ENCODE measurements around the gene GTF2IRD1.
"Not testable (repeated sequence)": the region's sequence is repeated elsewhere in the genome, so short reads cannot be mapped to it uniquely, and the experiment has no call there.

The GTF2IRD1 gene

DNA sequence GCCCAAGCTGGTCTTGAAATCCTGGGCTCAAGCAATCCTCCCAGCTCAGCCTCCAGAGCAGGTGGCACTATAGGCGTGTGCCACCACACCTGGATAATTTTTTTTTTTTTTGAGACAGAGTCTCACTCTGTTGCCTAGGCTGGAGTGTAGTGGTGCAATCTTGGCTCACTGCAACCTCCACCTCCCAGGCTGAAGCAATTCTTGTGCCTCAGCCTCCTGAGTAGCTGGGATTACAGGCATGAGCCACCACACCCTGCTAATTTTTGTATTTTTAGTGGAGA lies 16.5 kb upstream of the GTF2IRD1 start:
- DNase-seq, result not testable (repeated sequence)

DNA sequence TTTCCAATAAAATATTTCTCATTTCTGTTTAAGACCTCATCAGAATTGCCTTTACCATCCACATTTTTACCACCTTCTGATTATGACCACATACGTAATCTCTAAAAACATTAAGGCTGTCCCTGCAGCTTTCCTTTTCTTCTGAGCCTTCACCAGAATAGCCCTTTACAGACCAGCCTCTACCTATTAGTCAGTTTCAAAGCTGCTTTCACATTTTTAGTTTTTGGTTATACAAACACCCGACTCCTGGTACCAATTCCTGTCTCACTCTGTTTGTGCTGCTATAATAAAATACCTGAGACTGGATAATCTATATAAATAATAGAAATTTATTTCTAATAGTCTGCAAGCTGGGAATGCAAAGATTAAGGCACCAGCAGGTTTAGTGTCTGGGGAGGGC lies 15.4 kb upstream of the GTF2IRD1 start:
- no peak for DNase-seq

DNA sequence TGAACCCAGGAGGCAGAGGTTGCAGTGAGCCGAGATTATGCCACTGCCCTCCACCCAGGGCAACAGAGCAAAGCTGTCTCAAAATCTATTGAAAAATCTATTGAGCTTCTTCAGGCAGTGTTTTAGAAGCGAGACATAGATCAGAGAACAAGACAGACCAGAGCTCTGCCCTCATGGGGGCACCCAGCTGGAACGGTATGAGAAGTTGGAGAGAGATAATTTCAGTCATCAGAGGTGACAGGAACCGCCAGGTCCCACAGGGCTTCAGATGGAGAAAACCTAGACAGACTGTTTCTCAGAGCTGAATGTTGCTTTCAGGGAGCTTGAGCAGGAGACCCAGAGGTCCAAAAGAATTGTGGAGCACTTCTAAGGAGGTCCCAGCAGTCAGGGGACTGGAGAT lies 14.2 kb upstream of the GTF2IRD1 start:
- no peak for DNase-seq

DNA sequence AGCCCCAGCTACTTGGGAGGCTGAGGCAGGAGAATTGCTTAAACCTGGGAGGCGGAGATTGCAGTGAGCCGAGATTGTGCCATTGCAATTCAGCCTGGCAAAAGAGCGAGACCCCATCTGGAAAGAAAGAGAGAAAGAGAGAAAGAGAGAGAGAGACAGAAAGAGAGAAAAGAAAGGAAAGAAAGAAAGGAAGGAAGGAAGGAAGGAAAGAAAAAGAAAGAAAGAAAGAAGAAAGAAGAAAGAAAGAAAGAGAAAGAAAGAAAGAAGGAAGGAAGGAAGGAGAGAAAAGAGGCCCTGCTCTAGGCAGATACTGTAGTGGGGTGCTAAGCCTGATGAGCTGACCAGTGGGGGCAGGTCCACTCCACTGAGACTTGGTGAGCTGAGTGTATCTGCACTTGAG lies 13.6 kb upstream of the GTF2IRD1 start:
- DNase-seq, result not testable (repeated sequence)

DNA sequence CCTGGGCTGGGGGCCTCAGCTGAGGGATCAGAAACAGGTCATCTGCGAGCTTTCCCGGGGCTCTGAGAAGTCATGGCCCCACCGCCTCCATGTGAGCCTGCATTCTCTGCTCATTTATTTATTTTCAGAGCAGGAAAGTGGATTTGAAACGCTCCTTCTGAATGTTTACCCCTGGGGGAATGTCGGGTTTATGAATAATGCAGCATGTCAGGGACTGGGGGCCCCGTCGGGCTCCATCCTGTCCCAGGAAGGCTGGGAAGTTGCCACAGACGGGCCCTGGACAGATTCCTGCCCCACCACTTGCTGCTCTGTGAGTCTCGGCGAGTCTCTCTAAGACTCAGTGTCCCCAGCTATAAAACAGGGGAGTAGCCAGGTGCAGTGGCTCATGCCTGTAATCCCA lies 11.9 kb upstream of the GTF2IRD1 start:
- DNase-seq, result no peak

DNA sequence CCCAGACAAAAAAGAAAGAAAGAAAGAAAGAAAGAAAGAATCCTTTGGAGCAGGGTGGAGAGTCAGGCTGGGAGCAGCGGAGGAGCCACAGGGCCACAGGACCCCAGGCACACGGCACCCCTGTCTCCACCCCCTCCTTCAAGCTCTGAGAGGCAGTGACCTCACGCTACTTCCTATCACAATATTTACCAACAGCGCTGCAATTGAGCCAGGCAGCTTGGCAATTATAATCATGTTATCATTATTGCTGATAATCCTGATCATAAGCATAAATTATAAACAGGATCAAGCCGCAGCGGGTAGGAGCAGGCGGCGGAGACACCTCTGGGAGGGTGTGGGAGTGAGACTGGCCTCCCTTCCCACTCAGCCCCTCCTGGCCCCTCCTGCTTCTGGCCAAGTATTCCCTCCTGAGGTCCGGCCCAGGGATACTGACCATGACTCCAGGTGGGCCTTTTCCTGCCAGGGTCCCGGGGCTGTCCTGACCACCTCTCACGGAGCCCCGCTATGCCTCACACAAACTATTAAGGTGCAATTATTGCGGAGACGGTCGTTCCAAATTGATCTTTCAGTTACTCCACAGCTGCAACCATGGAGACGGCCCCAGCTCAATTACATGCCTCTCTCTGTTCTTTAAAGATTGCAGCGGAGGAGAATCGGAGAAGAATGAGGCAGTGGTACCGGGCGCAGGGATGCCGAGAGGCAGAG lies 10.0 kb upstream of the GTF2IRD1 start:
- DNase-seq, result no peak

DNA sequence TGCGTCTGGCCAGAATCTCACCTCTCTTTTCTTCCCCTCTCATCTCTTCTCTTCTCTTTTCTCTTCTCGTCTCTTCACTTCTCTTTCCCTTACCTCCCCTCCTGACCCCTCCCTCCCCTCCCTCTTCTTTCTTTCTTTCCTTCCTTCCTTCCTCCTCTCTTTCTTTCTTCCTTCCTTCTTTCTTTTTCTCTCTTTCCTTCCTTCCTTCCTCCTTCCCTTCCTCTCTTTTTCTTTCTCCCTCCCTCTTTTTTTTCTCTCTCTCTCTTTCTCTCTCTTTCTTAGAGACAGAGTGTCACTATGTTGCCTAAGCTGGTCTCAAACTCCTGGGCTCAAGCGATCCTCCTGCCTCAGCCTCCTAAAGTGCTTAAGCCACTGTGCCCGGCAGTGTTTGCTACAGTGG lies 4.6 kb upstream of the GTF2IRD1 start:
- no peak for DNase-seq

DNA sequence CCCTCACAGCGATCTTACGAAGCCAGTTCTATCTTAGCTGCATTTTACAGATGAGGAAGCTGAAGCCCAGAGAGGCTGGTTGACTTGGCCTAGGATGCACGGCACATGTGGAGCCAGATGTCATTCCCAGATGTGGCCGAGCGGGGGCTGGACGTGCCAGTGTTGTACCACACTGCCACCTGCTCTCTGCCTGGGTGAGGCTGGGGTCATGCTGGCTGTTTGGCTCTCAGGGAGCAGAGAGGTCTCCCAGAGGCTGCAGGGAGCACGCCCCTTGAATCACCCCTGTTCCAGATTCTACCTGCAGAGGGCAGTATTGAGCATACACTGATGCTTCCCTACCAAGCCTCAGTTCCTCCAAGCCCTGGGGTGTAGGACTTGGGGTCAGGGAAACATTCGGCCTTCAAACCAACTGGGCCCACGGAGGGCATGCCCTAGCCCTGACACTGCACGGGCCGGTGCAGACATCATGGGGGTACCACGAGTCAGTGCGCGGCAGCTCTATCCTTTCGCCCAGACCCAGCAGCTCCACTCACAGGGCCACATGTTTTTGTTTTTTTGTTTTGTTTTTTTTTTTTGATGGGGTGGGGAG lies 3.8 kb upstream of the GTF2IRD1 start:
- DNase-seq, result peak; percentile 89

DNA sequence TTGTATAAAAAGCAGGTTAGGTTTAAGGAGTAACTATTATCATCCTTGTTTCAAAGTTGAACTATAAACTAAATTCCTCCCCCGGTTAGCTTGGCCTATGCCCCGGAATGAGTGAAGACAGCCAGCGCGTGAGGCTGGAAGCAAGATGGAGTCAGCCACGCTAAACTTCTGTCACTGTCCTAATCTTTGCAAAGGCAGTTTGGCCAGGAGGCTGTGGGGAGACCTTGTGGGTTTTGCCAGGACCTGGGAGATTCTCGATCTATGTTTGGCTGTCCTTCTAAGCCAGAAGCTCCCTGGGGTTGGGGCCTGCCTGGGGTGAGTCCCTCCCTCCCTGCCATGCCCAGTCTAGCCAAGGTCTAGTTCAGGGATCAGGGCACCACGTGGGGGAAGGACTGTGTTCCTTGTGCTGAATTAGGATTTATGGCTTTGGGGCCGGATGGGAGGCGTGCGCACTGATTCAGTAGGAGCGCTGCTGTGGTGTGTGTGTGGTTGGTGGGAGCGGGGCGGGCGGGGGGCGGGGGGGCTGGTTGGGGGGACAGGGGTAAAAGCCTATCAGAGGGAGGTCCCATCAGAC lies 871 bp upstream of the GTF2IRD1 start:
- peak; percentile 48 for DNase-seq

DNA sequence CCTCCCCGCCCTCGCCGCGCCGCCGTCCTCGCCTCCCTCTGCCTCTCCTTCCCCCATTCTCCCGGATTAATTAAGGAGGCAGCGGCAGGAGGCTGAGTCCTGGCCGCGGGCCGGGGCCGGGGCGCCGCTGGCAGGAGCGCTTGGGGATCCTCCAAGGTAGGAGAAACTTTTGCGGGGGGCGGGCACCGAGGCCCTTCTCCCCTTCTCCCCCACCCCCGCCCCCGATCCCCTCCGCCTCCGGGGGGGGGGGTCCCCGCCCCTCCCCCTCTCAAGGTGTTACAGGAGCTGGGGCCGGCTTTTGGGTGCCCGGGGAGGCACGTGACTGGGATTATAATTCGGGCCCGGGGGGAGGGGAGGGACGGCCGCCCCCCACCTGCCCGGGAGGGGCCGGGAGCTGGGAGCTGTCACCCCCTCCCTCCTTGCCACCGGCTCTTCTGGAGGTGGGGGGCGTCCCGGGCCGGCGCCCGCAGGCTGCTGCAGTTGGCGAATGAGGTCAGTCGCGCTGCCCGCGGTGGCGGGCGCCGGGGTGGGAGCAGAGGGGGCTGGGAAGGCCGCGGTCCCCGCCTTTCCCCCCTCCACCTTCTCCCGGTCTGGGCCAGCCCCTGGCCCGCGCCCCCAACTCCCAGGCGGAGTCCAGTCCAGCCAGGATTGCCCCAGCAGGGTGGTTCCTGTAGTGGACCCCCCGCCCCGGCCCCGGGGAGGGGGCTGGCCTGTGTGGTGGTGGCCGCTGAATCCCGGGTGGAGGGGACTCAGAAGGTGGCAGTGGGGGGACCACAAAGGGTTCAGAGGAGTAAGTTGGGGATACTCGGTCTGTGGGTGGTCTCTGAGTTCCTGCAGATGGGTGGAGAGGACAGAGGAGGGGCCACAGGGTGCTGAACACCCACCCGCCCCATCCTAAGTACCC lies 567 bp downstream of the GTF2IRD1 start:
- peak; percentile 34 for DNase-seq

DNA sequence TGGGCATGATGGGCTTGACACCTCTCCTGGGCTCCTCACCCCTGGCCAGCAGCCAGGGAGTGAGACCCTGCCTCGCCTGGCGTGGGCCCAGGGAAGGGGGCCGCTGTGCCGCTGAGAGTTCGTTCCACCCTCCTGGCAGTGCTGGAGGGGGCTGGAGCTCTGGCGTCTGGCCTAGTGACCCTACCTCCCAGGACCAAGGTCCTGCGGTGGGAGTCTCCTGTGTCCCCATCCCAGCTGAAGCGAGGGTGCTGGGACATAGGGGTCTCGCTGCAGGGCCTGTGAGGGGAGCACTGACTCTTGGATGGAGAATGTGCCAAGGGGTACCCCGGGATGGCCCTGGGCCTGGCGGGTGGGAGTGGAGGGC lies 1.2 kb downstream of the GTF2IRD1 start:
- no peak for DNase-seq

DNA sequence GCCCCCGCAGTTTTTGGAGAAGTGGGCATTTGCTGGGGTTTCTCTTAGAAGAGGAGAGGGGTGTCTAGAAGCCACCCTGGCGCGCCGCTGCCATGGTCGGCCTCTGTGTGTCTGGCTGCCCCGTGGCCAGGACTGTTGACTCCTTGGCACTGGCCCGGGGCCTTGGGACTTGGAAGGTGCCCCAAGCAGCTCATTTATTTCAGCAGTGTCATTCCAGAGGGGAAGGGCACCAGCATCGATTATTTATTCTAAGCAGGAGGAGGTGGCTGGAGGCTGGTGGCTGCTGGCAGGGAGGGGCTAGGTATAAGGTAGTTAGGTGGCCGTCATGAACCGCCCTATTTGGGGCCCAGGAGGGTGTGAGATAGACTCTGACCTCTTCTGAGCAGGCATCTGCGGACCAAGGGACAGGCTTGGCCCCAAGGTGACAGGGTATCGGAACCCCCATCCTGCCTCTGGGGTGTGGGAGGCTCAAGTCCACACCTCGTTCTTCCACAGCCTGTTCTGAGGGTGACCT lies 1.6 kb downstream of the GTF2IRD1 start:
- no peak for DNase-seq

DNA sequence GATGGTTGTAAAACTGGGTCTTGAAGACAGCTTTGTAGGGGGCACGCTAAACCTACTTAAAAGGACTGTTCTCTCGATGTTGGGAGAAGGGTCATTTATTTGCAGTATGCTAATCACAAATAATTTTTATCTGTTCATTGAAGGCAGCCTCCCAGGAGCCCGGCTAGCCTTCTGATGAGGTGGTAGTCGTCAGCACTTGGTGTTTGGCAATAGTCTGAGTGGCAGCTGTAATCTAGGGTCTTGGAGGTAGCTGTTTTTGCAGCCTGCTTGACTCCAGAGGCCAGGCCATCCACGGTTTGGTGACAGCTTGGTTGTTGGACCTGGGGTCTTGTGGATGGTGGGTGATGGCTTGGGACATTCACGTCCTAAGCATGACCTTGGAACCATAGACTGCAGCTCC lies 2.2 kb downstream of the GTF2IRD1 start:
- no peak for DNase-seq

DNA sequence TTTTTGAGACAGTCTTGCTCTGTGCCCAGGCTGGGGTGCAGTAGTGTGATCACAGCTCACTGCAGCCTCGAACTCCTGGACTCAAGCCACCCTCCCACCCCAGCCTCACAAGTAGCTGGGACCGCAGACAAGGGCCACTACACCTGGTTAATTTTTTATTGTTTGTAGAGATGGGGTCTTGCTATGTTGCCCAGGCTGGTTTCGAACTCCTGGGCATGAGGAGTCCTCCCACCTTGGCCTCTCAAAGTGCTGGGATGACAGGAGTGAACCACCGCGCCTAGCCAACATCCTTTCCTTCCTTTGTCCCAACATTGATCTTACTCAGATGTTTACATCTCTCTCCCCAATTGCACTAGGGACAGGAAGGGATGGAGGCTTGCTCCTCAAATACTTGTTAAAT lies 3.3 kb downstream of the GTF2IRD1 start:
- no peak for DNase-seq

DNA sequence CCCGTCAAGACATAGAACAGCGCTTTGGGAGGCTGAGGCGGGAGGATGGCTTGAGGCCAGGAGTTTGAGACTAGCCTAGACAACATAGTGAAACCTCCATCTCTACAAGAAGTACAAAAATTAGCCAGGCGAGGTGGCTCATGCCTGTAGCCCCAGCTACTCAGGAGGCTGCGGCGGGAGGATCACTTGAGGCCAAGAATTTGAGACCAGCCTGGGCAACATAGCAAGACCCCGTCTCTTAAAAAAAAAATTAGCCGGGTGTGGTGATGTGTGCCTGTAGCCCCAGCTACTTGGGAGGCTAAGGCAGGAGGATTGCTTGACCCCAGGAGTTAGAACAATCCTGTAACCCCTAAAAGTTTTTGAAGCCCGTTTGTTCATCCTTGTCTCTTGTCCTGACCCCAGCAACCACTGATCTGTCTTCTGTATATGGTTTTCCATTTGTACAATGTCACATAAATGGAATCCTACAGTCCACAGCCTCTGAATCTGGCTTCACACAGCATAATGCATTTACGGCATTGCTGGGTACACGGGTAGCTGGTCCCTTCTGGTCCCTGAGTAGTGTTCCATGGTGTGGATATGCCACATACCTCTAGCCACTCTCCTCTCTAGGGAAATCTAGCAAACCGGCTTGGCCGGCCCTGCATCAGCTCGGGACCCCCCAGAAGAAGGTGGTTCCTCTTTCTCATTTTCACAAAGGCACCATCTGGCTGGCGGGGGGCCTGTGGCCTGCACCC lies 8.4 kb downstream of the GTF2IRD1 start:
- DNase-seq, result no peak

DNA sequence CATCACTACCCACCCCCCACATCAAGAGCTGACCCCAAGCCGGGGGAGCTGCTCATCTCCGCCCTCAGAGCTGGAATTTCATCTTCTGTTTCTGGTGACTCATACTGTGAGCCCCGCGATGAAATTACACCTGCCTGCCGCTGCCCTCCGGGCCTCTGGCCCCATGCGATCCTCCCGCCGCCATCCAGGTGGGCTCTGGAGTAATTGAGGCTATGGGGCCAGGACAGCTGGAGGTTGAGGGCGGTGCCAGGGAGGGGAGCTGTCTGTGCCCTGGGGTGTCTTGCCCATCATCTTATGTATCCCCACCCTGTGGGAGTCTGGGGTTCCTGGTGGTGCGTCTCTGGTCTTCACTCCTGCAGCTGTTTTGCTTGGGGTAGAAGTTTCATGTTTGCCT lies 9.0 kb downstream of the GTF2IRD1 start:
- DNase-seq, result no peak

DNA sequence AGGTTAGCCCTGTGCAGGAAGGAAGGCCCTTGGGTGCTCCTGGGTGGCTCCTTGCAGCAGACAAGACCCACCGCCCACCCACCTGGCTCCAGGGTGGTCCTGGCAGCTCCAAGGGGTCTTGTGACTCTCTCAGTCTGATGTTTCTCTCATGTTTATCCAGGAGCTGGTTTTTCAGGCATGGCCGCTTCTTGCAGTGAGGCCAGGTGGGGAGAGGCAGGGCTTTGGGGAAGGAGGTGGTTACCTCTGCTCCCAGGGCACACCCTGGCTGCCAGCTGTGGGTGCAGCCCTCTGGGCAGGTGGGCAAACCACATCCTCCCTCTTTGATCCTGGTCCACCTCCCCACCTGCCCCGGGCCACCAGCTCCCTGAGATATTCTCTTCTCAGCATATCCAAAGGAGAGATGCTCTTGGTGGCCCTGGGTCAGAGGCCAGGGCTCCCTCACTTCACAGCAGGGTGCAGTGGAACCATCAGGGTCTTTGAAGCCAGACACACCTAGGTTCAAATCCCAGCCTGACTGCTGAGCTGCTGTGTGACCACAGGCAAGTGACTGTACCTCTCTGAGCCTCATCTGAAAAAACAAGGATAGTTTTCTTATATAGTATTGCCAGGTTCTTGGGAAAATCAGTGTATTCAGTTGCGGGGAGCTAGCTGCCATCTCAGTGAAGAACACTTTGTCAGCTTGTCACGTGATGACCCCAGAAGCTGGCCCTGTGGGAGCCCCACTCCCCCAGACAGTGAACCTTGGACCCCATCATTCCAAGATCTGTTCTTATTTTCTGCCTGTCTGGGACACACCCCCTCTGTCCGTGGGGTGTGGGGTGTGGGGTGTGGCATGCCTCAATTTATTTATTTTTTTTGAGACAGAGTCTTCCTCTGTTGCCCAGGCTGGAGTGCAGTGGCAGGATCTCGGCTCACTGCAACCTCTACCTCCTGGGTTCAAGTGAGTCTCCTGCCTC lies 11.5 kb downstream of the GTF2IRD1 start:
- DNase-seq, result no peak

DNA sequence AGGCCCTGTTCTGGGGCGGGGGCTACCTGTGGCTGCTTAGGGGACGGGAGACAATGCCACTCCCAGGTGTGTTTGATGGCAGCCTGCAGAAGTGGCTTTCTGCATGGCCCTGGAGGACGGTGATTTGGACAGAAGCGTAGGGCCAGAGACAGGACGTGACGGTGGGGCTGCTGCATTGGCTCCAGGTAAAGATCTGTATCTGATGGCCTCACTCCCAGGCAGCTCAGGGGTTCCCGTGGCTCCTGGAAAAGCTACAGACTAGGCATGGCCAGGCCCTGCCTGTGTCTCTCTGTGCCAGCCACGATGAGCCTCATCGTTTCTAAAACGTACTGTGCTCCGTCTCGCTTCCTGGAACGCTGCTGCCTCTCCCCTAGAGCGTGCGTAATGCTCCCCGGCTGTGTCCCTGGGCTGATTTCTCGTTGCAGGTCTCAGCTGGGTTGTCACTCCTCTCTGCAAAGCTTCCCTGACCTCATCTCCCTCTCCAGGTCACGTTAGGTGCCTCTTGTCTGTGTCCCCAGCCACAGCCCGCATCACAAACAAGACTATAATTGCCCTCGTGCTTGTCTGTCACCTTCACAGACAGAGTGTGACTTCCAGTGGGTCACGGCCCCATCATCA lies 12.6 kb downstream of the GTF2IRD1 start:
- no peak for DNase-seq

DNA sequence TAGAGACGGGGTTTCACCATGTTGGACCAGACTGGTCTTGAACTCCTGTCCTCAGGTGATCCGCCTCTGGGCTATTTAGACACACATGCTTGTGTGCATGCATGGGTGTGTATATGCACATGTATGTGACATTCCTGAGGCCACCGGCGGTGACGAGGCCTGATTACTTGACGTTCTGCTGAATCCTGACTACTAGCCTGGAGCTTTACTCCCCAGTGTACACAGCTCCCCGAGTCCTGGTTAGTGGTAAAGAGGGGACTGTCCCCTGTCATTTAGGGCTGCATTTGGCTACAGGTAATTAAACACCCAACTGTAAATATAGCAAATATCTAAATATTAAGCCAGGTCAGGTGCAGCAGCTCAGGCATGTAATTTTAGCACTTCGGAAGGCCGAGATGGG lies 14.2 kb downstream of the GTF2IRD1 start:
- DNase-seq, result no peak

DNA sequence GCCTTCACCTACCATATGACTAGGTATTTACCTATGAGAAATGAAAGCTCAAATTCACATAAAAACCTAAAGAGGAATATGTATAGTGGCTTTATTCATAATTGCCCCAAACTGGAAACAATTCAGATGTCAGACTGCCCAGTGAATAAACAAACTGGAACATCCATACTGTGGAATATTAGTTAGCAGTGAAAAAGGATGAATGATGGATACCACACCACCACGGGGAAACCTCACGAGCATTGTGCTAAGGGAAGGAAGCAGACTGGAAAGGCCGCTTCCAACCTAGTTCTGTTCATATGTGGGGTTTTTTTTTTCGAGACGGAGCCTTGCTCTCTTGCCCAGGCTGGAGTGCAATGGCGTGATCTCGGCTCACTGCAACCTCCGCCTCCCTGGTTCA lies 16.8 kb downstream of the GTF2IRD1 start:
- DNase-seq, result no peak

DNA sequence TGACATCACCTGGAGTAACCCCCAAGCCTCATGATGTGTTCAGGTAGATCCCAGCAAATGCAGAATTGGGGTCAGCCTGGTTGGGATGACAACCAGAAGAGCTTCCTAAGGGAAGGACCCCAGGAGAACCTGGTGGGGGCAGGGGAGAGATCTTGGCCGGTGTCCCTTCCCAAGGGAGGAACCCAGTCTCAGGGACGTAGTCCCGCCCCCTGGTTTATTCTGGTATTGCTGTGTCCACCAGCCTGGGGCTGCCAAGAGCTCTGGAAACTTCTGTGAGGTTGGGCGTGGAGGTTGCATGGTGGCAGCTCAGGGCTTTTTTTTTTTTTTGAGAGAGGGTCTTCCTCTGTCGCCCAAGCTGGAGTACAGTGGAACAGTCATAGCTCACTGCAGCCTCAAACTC lies 19.4 kb downstream of the GTF2IRD1 start:
- DNase-seq, result no peak

All from stimulated activated CD8-positive, alpha-beta memory T cell treated with anti-CD3 and anti-CD28 coated beads, Interleukin-4, amount 100 ng/mL, for 48 hours (primary cell).